OCI-LY7 (cell line): Measurements from ENCODE around the gene SMG6.

Experiments
- EZH2phosphoT487 ChIP-seq: fragments of 200-600 bp; sonication (generic); IDR thresholded peaks from 2 replicates; pipeline ENCODE4 v1.6.1; 2018; ENCODE audit warnings: low read depth, borderline replicate concordance, mild to moderate bottlenecking, mixed run types, antibody characterized with exemption, low read length, moderate library complexity, mixed read lengths
- TF ChIP-seq, protein P1 (sequence below): fragments of 200-600 bp; sonication (generic); conservative IDR thresholded peaks from 2 replicates; pipeline ENCODE4 v1.5.1; 2014; ENCODE audit warnings: mild to moderate bottlenecking, antibody characterized with exemption, low read length, moderate library complexity, mixed read lengths

DNA sequence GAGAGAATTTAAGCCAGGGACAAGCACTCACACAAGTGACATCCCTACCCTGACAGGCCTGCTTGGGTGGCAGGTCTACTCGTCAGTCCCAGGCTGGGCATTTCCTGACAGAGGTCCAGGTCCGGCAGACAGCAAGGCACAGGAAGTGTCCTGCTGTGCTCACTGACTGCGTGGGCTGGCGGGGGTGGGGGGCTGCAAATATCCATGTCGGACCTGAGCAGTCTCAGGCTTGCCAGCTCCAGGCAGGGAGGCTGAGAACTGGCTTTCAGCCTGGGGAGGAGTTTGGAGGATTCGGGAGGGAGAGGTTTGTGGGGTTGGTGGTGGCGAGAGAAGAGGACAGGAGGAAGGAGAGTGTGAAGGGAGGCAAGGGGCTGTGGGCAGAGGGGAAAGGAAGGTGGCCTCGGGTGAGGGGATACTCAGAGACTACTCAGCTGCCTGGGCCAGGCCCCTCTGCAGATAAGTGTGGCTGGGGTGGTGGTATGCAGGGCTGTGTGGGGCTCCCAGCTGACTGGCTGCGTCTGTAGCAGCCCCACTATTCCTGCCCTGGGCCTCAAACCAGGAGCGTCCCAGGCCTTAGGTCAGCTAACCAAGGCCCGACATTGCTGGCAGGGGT lies 240.9 kb downstream of the SMG6 start:
- TF ChIP-seq, protein P1, sequence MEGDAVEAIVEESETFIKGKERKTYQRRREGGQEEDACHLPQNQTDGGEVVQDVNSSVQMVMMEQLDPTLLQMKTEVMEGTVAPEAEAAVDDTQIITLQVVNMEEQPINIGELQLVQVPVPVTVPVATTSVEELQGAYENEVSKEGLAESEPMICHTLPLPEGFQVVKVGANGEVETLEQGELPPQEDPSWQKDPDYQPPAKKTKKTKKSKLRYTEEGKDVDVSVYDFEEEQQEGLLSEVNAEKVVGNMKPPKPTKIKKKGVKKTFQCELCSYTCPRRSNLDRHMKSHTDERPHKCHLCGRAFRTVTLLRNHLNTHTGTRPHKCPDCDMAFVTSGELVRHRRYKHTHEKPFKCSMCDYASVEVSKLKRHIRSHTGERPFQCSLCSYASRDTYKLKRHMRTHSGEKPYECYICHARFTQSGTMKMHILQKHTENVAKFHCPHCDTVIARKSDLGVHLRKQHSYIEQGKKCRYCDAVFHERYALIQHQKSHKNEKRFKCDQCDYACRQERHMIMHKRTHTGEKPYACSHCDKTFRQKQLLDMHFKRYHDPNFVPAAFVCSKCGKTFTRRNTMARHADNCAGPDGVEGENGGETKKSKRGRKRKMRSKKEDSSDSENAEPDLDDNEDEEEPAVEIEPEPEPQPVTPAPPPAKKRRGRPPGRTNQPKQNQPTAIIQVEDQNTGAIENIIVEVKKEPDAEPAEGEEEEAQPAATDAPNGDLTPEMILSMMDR = no peak
- TF ChIP-seq EZH2phosphoT487 = no peak
